SJSA1 (cell line): Measurements from ENCODE around the gene CFAP92. TPM values are rescaled to one million over a fixed set of nuclear protein-coding genes. Genes with fewer than 3 reads are reported as not detected.
A peak's percentile ranks its signal among the peaks of the same experiment; 100 is the strongest.

Experiments used
- DNase-seq, 2 experiments: peaks; one replicate each; pipeline ENCODE4 v3.0.0-alpha.2; 2015 to 2020; ENCODE audit warnings: low spot score in 2 of 2, low read depth in 1 of 2
- H3K27ac ChIP-seq: fragments of 250-450 bp; sonication (Bioruptor Pico); 2 replicates; pipeline ENCODE4 v1.5.1; 2020; ENCODE audit warnings: mild to moderate bottlenecking, moderate library complexity
- H3K27me3 ChIP-seq: fragments of 250-450 bp; sonication (Bioruptor Pico); replicated peaks from 2 replicates; pipeline ENCODE4 v1.5.1; 2020; ENCODE audit warnings: mild to moderate bottlenecking, moderate library complexity
- H3K36me3 ChIP-seq: fragments of 250-450 bp; sonication (Bioruptor Pico); 2 replicates; pipeline ENCODE4 v1.5.1; 2020; ENCODE audit warnings: mild to moderate bottlenecking
- H3K4me1 ChIP-seq: fragments of 250-450 bp; sonication (Bioruptor Pico); replicated peaks from 2 replicates; pipeline ENCODE4 v1.6.1; 2021; ENCODE audit warnings: mild to moderate bottlenecking
- H3K4me3 ChIP-seq: fragments of 250-450 bp; sonication (Bioruptor Pico); 2 replicates; pipeline ENCODE4 v1.5.1; 2020; ENCODE audit warnings: mild to moderate bottlenecking
- H3K9me3 ChIP-seq: fragments of 250-450 bp; sonication (Bioruptor Pico); replicated peaks from 2 replicates; pipeline ENCODE4 v1.5.1; 2020; ENCODE audit warnings: mild to moderate bottlenecking
- total RNA-seq: library from RNA; depleted of rRNA; stranded (reverse); fragments of >200 nt; shearing (Covaris generic); gene quantifications from 2 replicates; pipeline ENCODE4 v1.2.3, GENCODE V29; 2014; rRNA removed

CFAP92 gene, protein sequence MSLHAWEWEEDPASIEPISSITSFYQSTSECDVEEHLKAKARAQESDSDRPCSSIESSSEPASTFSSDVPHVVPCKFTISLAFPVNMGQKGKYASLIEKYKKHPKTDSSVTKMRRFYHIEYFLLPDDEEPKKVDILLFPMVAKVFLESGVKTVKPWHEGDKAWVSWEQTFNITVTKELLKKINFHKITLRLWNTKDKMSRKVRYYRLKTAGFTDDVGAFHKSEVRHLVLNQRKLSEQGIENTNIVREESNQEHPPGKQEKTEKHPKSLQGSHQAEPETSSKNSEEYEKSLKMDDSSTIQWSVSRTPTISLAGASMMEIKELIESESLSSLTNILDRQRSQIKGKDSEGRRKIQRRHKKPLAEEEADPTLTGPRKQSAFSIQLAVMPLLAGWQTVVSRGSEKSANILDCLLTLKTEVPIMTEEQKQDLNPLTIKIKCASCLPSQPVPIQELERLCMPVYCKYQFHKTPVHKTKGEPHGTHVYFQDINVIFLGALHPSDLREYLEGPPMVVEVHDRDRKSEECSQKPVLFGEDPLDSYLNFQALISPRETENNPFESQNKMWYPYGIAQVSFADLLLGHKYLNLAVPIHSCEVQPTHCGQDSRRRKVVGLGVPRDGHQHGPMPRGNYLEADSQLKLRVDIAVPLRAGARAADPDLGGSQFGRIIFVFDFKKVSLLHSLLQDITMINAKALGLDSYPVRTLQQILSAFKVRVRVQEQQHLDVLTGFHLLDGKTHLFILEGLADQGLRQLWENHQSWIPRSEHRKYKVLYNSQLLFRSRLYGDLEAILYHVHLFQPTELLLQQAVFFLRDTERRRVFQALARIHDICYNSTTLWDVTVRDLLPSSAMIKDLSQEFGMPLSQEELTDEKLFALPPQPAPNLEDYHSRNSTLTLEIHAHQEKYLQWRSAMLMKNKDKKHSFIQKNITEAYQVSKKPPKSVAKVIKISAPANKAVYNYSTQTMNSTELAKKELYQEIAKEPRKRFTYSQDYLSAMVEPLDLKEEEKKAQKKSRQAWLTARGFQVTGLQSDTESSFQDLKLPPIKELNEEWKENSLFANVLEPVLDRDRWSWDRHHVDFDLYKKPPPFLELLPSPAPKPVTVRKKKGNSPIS
- total RNA-seq, result 0.71 TPM in 1 of 2 replicates, not detected in the other

DNA sequence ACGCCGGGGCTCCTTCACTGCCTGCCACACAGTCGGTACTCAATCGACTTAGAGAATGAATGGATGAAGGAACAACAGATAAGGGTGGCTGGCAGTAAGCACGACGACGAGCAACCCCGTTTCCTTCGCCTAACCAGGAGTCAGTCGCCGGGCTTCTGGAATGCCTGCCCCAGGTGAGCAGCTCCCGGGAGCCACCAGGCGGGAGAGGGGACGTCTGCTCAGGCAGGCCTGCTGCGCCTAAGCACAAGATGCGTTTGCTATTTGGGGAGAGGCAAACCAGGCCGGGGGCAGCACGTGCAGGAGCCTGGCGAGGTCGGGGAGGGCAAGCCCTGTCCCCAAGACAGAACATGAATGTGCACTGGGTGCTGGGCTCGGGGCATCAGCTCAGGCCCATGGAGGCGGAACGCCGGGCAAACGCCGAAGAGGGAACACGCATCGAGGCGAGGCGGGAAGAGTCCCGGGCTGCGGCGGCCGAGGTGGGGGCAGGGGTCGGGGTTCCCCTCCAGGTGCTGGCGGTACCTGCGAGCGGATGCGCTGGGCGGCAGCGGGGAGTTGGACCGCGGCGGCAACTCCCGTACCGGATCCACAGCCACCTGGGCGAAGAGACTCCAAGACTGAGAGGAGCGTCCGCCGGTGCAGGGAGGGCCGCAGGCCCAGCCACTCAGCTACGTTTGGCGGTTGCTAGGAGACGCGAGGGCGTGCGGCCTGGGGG, at the start of gene CFAP92:
Gene CFAP92 (minus strand): TSS at position 616 of the 712 bp plus-strand sequence. CDS start 772 bp downstream, outside the sequence.
- peaks cover 9% of the 10 kb centered on the region for H3K4me1 ChIP-seq
- H3K27me3 ChIP-seq, result no peaks in the 10 kb centered on the region
- no peak within 1 kb of the TSS for H3K27ac ChIP-seq
- H3K4me3 ChIP-seq, result no peak within 1 kb of the TSS
- no peaks in the 10 kb centered on the region for H3K36me3 ChIP-seq
- no peaks in the 10 kb centered on the region for H3K9me3 ChIP-seq
- DNase-seq, result peak in 1 of 2 experiments; percentile 60

DNA sequence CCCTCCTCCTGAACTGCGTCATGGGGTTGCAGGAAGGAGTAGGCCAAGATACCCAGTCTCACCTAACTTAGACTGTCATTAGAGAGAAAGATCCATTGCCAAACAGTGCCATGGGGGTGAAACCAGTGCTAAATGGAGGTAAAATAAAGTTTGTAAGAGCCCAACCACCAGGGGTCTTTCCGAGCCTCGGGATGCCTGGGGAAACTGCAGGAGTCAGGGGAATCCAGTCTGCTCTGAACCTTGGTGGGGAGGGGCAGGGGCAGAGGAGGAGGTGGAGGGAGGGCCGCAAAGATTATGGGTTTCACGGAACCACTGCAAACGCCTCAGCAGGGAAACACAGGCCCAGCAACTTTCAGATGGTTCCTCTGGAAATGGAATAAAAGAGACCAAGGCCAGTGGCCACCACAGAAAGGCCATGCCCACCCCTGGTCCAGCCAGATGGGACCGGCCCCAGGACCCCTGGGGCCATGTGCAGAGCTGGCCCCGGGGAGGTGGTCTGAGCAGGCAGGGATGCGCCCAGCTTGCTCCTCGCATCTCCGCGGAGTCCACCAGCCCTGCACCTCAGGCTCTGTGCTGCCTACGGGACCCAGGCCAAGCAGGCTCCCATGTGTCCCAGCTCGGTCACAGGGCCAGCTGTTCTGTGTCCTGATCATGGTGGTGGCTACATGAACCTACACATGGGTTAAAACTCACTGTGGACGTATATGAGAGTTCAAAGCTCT, 46.9 kb upstream of the CFAP92 start:
- DNase-seq, result no peak
- no peak overlapping the region for H3K27ac ChIP-seq
- H3K4me3 ChIP-seq, result no peak overlapping the region
- no peaks in the 10 kb centered on the region for H3K4me1 ChIP-seq
- H3K27me3 ChIP-seq, result no peaks in the 10 kb centered on the region
- no peaks in the 10 kb centered on the region for H3K36me3 ChIP-seq
- H3K9me3 ChIP-seq, result 0 out of 2 replicates have a peak, but pooled peaks cover under 1% of the 10 kb centered on the region

DNA sequence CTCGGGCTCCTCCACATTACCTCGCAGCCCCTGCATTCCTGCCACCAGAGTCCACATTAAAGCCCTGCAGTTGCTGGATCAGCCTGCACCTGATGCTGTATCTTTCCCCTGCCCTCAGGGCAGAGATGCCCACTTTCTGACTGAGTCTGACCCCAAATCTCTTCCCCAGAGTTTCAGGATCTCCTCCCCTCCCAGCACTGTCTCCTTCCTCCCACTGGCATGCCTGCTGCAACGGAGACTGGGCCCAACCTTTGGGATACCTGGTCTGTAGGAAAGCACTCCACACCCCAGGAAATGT, 46.1 kb upstream of the CFAP92 start:
- Histone ChIP-seq H3K9me3 (no peaks in the 10 kb centered on the region), H3K27me3 (no peaks in the 10 kb centered on the region), H3K36me3 (no peaks in the 10 kb centered on the region), H3K4me3 (no peak overlapping the region), H3K27ac (no peak overlapping the region), H3K4me1 (no peaks in the 10 kb centered on the region)
- DNase-seq, result no peak

DNA sequence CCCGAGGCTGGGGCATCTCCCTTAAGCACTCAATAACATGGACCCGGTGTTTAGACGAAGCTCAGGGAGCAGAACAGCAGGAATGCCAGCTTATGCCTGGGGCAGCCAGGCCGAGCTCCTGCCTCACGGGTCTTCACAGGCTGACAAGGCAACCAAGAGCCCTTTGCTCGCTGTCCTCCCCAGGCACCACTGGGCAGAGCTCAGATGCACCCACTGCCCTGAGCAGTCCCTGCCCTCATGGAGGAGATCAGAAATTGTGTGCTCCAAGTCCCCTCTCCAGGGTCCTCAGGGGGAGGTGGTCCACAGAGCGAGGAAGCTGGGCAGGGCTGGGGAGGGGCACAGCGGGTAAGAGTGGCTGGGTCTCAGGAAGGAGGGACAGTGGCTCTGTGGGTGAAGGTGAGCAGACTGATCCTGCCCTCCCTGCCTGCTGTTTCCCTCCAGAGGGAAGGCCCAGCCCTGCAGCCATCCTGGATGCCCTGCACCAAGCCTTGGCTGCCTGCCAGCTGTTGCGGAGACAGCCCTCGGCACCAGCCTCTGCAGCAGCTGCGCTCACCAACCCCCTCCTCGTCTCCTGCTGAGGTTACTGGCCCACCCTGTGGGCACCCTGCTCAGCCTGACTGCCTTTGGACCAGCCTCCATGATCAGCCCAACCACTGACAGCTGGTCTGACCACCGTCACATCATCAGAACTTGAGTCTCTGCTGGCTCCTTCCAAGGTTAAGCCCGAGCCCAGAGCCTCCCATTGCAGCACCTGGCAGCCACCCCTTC, 45.6 kb upstream of the CFAP92 start:
- Histone ChIP-seq H3K4me1 (no peaks in the 10 kb centered on the region), H3K27me3 (no peaks in the 10 kb centered on the region), H3K27ac (no peak overlapping the region), H3K9me3 (no peaks in the 10 kb centered on the region), H3K36me3 (no peaks in the 10 kb centered on the region), H3K4me3 (no peak overlapping the region)
- peak in 1 of 2 experiments; percentile 40 for DNase-seq

DNA sequence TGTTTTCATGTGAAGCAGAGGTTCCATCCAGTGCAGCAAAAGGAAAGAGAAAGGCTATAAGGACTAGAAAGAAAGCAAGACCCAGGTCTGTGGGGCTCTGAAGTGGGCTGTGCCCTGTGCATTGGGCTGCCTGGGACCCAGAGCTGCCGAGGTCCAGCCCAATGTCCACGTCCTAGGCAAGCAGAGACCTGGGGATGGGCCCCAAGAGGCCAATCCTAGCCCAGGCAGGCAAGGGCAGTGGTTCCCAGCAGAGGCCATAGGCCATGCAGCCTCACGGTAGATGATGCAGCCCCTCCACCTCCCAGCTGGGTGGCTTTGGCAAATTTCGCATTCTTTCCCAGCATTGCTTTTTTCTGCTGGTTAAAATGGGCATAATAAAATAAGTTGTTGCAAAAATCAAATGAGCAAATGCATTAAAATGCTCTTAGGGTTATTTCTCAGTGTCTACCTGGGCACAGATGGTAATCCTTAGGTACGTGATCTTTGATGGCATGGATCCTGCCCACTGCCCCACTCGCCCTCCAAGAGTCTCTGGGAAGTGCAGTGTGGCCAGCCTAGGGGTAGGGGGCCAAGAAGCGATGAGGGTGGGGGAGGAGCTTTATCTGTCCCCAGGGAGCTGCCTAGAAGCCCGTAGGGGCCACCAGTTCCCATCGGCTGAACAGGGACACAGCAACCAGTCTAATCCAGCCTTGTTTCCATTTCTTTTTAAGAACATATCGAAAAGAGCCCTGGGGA, 44.4 kb upstream of the CFAP92 start:
- Histone ChIP-seq H3K4me1 (no peaks in the 10 kb centered on the region), H3K27me3 (no peaks in the 10 kb centered on the region), H3K9me3 (no peaks in the 10 kb centered on the region), H3K4me3 (no peak overlapping the region), H3K36me3 (no peaks in the 10 kb centered on the region), H3K27ac (no peak overlapping the region)
- DNase-seq, result no peak

DNA sequence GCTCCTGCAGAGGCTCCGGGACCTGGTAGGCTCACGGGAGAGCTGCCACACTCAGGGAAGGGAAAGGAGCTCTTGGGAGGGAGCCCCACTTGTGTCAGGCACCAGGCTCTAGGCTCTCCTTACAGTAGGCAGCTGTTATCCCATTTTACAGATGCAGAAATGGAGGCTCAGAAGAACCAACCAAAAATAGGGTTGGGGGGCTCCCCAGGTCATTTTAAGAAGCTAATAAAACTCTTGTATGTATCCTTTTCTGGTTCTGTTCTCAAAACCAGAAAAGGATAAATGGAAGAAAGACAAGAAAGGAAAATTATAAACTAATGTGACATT, 43.2 kb upstream of the CFAP92 start:
- no peak for DNase-seq
- Histone ChIP-seq H3K27me3 (no peaks in the 10 kb centered on the region), H3K27ac (no peak overlapping the region), H3K9me3 (no peaks in the 10 kb centered on the region), H3K4me1 (no peaks in the 10 kb centered on the region), H3K36me3 (no peaks in the 10 kb centered on the region), H3K4me3 (no peak overlapping the region)

DNA sequence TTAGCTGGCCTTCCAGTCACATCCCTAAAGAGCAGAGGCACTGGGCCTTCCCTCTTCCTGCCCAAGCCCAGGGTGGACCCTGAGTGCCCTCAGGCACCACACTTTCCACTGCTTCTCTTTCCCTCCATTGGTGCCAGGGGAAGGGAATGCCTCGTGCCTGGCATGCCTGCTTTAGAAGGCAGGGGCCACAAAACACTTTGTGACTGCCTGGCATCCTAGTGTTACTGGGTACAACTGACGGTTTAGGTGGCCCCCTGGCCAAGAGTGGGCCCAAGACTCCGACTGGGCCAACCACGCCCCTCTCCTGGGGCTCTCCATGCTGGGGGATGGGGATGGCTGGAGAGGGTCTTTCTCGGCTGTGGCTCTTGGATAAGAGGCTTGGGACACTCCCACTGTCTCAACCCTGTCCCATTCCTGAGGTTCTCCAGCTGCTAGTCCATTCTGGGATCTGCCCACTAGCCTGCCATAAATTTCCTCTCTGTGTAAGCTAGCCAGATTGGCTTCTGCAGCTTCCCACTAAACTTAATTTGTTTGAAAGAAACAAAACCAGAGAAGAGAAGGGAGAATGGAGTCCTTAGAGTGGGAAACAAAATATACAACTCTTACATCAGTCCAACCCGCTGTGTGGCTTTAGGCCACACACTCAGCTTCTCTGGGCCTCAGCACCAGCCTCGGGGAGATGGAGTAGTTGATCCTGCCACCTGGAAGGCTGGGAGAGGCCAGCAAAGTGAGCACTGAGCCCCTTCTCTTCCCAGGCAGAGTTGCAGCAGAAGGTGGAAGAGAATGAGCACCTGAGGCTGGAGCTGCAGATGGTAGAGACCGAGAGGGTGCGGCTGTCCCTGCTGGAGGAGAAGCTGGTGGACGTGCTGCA, 42.6 kb upstream of the CFAP92 start:
- Histone ChIP-seq H3K36me3 (no peaks in the 10 kb centered on the region), H3K27me3 (no peaks in the 10 kb centered on the region), H3K4me1 (no peaks in the 10 kb centered on the region), H3K9me3 (no peaks in the 10 kb centered on the region), H3K4me3 (no peak overlapping the region), H3K27ac (no peak overlapping the region)
- DNase-seq, result no peak

DNA sequence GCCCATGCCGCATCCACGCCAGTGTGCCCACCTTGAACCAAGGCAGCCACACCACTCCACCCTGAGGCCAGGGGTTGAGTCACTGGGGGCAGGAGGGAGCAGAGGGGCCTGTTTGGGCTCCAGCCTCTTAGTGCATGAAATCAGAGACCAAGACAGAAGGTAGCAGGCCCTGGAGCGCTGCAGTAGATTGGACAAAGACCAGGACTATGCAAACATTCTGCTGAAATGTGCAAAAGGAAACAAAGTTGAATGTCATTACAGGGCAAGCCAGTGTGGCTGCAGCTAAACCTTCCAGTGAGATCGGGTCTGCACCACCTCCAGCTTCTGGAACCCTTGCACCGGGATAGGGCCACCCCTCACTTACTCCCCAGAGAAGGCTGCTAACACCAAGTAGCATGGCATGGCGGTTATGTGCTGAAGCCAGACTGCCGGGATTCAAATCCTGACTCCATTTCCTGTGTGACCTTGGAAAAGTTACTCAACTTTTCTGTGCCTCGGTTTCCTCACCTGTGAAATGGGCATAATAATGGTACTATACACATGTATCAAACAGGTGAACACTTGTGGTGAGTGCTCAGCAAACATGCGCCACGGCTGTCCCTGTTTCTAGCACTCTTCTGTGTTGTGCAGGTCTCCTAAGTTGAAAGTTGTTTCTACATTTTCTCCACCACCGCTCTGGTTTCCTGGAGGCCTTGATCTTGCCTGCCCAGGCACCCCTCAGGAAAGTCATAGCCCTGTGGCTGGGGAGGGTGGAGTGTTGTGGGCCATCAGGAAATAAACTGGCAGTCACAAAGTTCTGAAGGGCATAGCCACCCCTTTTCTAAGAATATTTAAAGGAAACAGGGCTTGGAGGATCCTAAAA, 41.7 kb upstream of the CFAP92 start:
- Histone ChIP-seq H3K9me3 (no peaks in the 10 kb centered on the region), H3K4me1 (0 out of 2 replicates have a peak, but pooled peaks cover under 1% of the 10 kb centered on the region), H3K4me3 (no peak overlapping the region), H3K27me3 (no peaks in the 10 kb centered on the region), H3K36me3 (no peaks in the 10 kb centered on the region), H3K27ac (no peak overlapping the region)
- no peak for DNase-seq

DNA sequence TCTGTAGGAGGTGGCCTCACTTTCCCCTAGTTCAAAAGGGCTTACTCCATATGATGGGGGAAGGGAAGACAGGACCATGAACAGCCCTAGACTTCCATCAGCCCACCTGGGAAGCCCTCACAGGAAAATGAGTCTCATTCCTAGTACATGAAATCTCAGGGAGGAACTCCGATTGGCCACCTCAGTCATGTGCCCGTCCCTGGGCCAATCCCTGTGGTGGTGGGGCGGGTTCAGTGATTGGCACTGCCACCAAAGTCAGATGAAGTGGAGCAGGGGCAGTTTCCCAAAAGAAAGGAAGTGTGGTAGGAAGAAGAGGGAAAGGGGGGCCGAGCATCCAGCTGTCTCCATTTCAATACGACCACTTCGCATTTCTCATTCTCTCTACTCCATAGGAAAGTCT, 40.8 kb upstream of the CFAP92 start:
- DNase-seq, result peak in 1 of 2 experiments; percentile 43
- Histone ChIP-seq H3K27ac (no peak overlapping the region), H3K27me3 (no peaks in the 10 kb centered on the region), H3K9me3 (no peaks in the 10 kb centered on the region), H3K4me1 (0 out of 2 replicates have a peak, but pooled peaks cover 3% of the 10 kb centered on the region), H3K4me3 (no peak overlapping the region), H3K36me3 (no peaks in the 10 kb centered on the region)

DNA sequence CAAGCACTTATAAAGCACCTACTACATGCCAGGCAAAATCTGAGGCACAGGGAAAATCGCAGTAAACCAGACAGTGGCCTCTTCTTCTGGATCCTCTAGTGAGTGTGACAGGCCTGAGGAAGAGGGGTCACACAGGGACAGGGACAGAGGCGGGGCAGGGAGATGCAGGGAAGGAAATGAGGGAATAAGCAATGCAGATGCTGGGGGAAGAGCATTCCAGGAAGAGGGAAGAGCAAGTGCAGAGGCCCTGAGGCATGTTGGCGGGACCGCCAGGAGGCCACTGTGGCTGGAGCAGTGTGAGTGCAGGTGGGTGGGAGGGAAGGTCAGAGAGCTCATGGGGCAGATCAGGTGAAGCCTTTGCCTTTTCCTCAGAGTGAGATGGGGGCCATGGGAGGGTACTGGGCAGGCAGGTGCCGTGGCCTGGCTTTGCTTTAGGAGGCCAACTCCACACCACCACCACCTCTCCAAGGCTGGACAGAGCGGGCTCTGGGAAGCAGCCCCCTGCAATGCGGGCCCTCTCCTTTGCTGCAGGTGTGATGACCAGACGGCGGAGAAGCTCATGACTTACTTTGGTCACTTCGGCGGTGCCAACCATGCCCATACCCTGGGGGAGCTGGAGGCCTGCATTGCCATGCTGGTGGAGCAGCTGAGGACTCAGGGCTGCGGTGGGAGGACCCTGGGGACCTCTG, 39.9 kb upstream of the CFAP92 start:
- H3K4me1 ChIP-seq, result 0 out of 2 replicates have a peak, but pooled peaks cover 3% of the 10 kb centered on the region
- no peaks in the 10 kb centered on the region for H3K27me3 ChIP-seq
- DNase-seq, result peak in 1 of 2 experiments; percentile 33
- H3K36me3 ChIP-seq, result no peaks in the 10 kb centered on the region
- H3K9me3 ChIP-seq, result no peaks in the 10 kb centered on the region
- no peak overlapping the region for H3K4me3 ChIP-seq
- no peak overlapping the region for H3K27ac ChIP-seq
